Loucy (cell line): ENCODE measurements around the gene TMEM185A.

Experiments
- H2AFZ ChIP-seq: fragments of 200-600 bp; sonication (generic); 2 replicates; pipeline ENCODE4 v1.6.0; 2016; ENCODE audit warnings: antibody characterized with exemption, mild to moderate bottlenecking, low read length, moderate library complexity
- H3F3A ChIP-seq: fragments of 200-600 bp; 2 replicates; pipeline ENCODE4 v1.6.0; 2016; ENCODE audit warnings: antibody characterized with exemption, low read depth, mild to moderate bottlenecking
- H3K27me3 ChIP-seq: fragments of 200-600 bp; sonication (generic); 2 replicates; pipeline ENCODE4 v1.6.1; 2014; ENCODE audit warnings: low read length, mild to moderate bottlenecking; ENCODE audit not compliant: insufficient read depth, poor library complexity, severe bottlenecking
- H3K36me3 ChIP-seq: fragments of 200-600 bp; sonication (generic); 2 replicates; pipeline ENCODE4 v1.6.1; 2016; ENCODE audit warnings: low read length; ENCODE audit not compliant: insufficient read depth
- H3K4me1 ChIP-seq: fragments of 200-600 bp; sonication (generic); 2 replicates; pipeline ENCODE4 v1.5.1; 2014; ENCODE audit warnings: low read length, mild to moderate bottlenecking; ENCODE audit not compliant: insufficient read depth, poor library complexity, severe bottlenecking
- H3K4me2 ChIP-seq: fragments of 200-600 bp; sonication (generic); 2 replicates; pipeline ENCODE4 v1.6.0; 2014; ENCODE audit warnings: antibody characterized with exemption, low read length, low read depth, mild to moderate bottlenecking; ENCODE audit not compliant: poor library complexity, severe bottlenecking
- H3K4me3 ChIP-seq: fragments of 200-600 bp; sonication (generic); 2 replicates; pipeline ENCODE4 v1.5.1; 2014; ENCODE audit warnings: low read length, mild to moderate bottlenecking, mixed read lengths; ENCODE audit not compliant: poor library complexity, severe bottlenecking
- H3K79me2 ChIP-seq: fragments of 200-600 bp; sonication (generic); 2 replicates; pipeline ENCODE4 v1.6.1; 2014; ENCODE audit warnings: low read length; ENCODE audit not compliant: insufficient read depth
- H3K9ac ChIP-seq: fragments of 200-600 bp; sonication (generic); 2 replicates; pipeline ENCODE4 v1.6.0; 2014; ENCODE audit warnings: mild to moderate bottlenecking, low read depth, low read length, moderate library complexity; ENCODE audit not compliant: poor library complexity, severe bottlenecking
- H3K9me2 ChIP-seq: fragments of 200-600 bp; sonication (generic); replicated peaks from 2 replicates; pipeline ENCODE4 v1.6.1; 2016; ENCODE audit warnings: low read depth, low read length, mixed read lengths
- H3K9me3 ChIP-seq: fragments of 200-600 bp; sonication (generic); 2 replicates; pipeline ENCODE4 v1.6.1; 2014; ENCODE audit warnings: mild to moderate bottlenecking, antibody characterized with exemption, low read length, low read depth; ENCODE audit not compliant: insufficient read depth
- H4K20me1 ChIP-seq: fragments of 200-600 bp; sonication (generic); 2 replicates; pipeline ENCODE4 v1.6.0; 2014; ENCODE audit warnings: antibody characterized with exemption, low read length, mild to moderate bottlenecking; ENCODE audit not compliant: insufficient read depth, poor library complexity, severe bottlenecking
- EZH2phosphoT487 ChIP-seq: fragments of 200-600 bp; IDR thresholded peaks from 2 replicates; pipeline ENCODE4 v1.6.1; 2018; ENCODE audit warnings: antibody characterized with exemption, mild to moderate bottlenecking, moderate library complexity, borderline replicate concordance
- TF ChIP-seq, protein P1 (sequence below): fragments of 200-600 bp; sonication (generic); conservative IDR thresholded peaks from 2 replicates; pipeline ENCODE4 v1.5.1; 2014; ENCODE audit warnings: mild to moderate bottlenecking, antibody characterized with exemption, low read length

The TMEM185A gene

GRCh38 chrX:149570668-149571067 is 60.9 kb downstream of the TMEM185A start:
- Histone ChIP-seq H3K9ac (no peak overlapping the region), H3K4me3 (no peak overlapping the region), H3K4me1 (no peaks in the 10 kb centered on the region), H3K27me3 (no peaks in the 10 kb centered on the region), H3K79me2 (no peaks in the 10 kb centered on the region), H3K36me3 (no peaks in the 10 kb centered on the region), H4K20me1 (no peaks in the 10 kb centered on the region), H3K4me2 (no peak overlapping the region), H2AFZ (no peak overlapping the region), H3F3A (no peaks in the 10 kb centered on the region), H3K9me2 (no peaks in the 10 kb centered on the region), H3K9me3 (no peaks in the 10 kb centered on the region)
- TF ChIP-seq, protein P1, sequence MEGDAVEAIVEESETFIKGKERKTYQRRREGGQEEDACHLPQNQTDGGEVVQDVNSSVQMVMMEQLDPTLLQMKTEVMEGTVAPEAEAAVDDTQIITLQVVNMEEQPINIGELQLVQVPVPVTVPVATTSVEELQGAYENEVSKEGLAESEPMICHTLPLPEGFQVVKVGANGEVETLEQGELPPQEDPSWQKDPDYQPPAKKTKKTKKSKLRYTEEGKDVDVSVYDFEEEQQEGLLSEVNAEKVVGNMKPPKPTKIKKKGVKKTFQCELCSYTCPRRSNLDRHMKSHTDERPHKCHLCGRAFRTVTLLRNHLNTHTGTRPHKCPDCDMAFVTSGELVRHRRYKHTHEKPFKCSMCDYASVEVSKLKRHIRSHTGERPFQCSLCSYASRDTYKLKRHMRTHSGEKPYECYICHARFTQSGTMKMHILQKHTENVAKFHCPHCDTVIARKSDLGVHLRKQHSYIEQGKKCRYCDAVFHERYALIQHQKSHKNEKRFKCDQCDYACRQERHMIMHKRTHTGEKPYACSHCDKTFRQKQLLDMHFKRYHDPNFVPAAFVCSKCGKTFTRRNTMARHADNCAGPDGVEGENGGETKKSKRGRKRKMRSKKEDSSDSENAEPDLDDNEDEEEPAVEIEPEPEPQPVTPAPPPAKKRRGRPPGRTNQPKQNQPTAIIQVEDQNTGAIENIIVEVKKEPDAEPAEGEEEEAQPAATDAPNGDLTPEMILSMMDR: no peak
- TF ChIP-seq EZH2phosphoT487: no peak

DNA sequence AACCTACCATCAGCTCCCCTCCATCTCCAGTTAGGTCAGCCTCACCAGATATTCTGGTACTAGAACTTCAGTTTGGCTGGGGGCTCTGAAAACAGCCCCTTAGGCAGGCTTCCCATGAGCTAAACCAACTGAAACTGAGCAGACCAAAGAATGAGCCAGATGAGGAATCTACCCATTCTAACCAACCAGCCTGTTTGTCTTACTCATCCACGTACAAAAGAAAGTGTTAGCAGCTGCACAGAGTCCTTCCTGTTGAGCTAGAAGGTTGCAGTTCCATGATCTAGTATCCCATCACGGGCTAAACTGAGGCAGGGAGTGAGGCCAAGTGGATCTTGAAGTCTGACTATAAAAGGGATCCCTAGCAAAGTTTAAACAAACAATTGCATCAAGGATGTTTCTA is 61.8 kb downstream of the TMEM185A start:
- Histone ChIP-seq H3K4me2 (no peak overlapping the region), H3K4me1 (no peaks in the 10 kb centered on the region), H4K20me1 (no peaks in the 10 kb centered on the region), H3K36me3 (no peaks in the 10 kb centered on the region), H2AFZ (no peak overlapping the region), H3K27me3 (no peaks in the 10 kb centered on the region), H3F3A (no peaks in the 10 kb centered on the region), H3K4me3 (no peak overlapping the region), H3K9ac (no peak overlapping the region), H3K9me3 (no peaks in the 10 kb centered on the region), H3K9me2 (no peaks in the 10 kb centered on the region), H3K79me2 (no peaks in the 10 kb centered on the region)
- TF ChIP-seq, protein P1: no peak
- TF ChIP-seq EZH2phosphoT487: no peak

GRCh38 chrX:149568701-149569296 is 62.8 kb downstream of the TMEM185A start:
- Histone ChIP-seq H3K4me3 (no peak overlapping the region), H3K27me3 (no peaks in the 10 kb centered on the region), H3K9me3 (no peaks in the 10 kb centered on the region), H2AFZ (no peak overlapping the region), H3K9ac (no peak overlapping the region), H3K4me1 (no peaks in the 10 kb centered on the region), H4K20me1 (no peaks in the 10 kb centered on the region), H3K36me3 (no peaks in the 10 kb centered on the region), H3K79me2 (no peaks in the 10 kb centered on the region), H3K4me2 (no peak overlapping the region), H3K9me2 (no peaks in the 10 kb centered on the region), H3F3A (no peaks in the 10 kb centered on the region)
- TF ChIP-seq, protein P1: no peak
- TF ChIP-seq EZH2phosphoT487: no peak
